AML-193 (cell line): ENCODE data around the gene MXRA7.

ENCODE experiments used
- DNase-seq, 2 experiments: peaks; one replicate each; lab custom pipeline; 2025; lab: John Stamatoyannopoulos, UW

MXRA7 gene

GRCh38 chr17:76677406-76677805 lies 33.4 kb downstream of the MXRA7 start:
- no peak for DNase-seq

GRCh38 chr17:76676629-76677028 lies 34.1 kb downstream of the MXRA7 start:
- no peak for DNase-seq

- DNase-seq, result no peak
These were observed 35.1 kb downstream of the MXRA7 start for GRCh38 chr17:76675648-76676047.

- DNase-seq, result no peak
These were observed 36.2 kb downstream of the MXRA7 start for GRCh38 chr17:76674600-76674999.

GRCh38 chr17:76673729-76674128 lies 37.0 kb downstream of the MXRA7 start:
- DNase-seq, result no peak

- no peak for DNase-seq
These were observed 37.9 kb downstream of the MXRA7 start for GRCh38 chr17:76672892-76673291.

- peak in 1 of 2 experiments; percentile 16 for DNase-seq
These were observed 38.4 kb downstream of the MXRA7 start for GRCh38 chr17:76672270-76672851.

- no peak for DNase-seq
These were observed 38.9 kb downstream of the MXRA7 start for GRCh38 chr17:76671912-76672262.

GRCh38 chr17:76671123-76671911 lies 39.4 kb downstream of the MXRA7 start:
- peak; percentile 100 for DNase-seq

GRCh38 chr17:76670718-76671122 lies 40.0 kb downstream of the MXRA7 start:
- DNase-seq, result no peak

- DNase-seq, result no peak
These were observed 40.6 kb downstream of the MXRA7 start for GRCh38 chr17:76670020-76670717.

GRCh38 chr17:76667786-76668453 lies 42.8 kb downstream of the MXRA7 start:
- no peak for DNase-seq

- DNase-seq, result no peak
These were observed 43.3 kb downstream of the MXRA7 start for GRCh38 chr17:76667491-76667755.

- DNase-seq, result no peak
These were observed 50.1 kb downstream of the MXRA7 start for GRCh38 chr17:76660656-76661042.

GRCh38 chr17:76659928-76660655 lies 50.7 kb downstream of the MXRA7 start:
- peak in 1 of 2 experiments; percentile 16 for DNase-seq

GRCh38 chr17:76658242-76658662 lies 52.5 kb downstream of the MXRA7 start:
- DNase-seq, result no peak

- no peak for DNase-seq
These were observed 53.1 kb downstream of the MXRA7 start for GRCh38 chr17:76657505-76658241.

GRCh38 chr17:76654408-76654807 lies 56.4 kb downstream of the MXRA7 start:
- no peak for DNase-seq

- DNase-seq, result no peak
These were observed 60.3 kb downstream of the MXRA7 start for GRCh38 chr17:76650504-76650903.

GRCh38 chr17:76646712-76647111 lies 64.1 kb downstream of the MXRA7 start:
- DNase-seq, result no peak

- DNase-seq, result no peak
These were observed 65.3 kb downstream of the MXRA7 start for GRCh38 chr17:76645481-76645880.
